GM21447 (cell line): ENCODE measurements around the gene MRNIP.
A peak's percentile ranks its signal among the peaks of the same experiment; 100 is the strongest.

Source experiments
- ATAC-seq: cut with Tn5 transposase; IDR thresholded peaks from one replicate; pipeline ENCODE4 v1.9.1; 2021; ENCODE audit not compliant: unreplicated experiment

MRNIP gene

GRCh38 chr5:179858586-179859427, at the start of gene MRNIP:
TSS of gene MRNIP (minus strand) at chr5:179858817. CDS start at chr5:179858796, 21 bp downstream.
- ATAC-seq: peak; percentile 97

- peak; percentile 77 for ATAC-seq
Measured at GRCh38 chr5:179907556-179908324, 49.1 kb upstream of the MRNIP start, which contains the start of gene TBC1D9B. TSS of gene TBC1D9B (minus strand) at chr5:179907897. CDS start at chr5:179907821, 76 bp downstream.

- peak; percentile 21 for ATAC-seq
Measured at GRCh38 chr5:179906795-179907555, 48.4 kb upstream of the MRNIP start.

GRCh38 chr5:179906294-179906794, 47.7 kb upstream of the MRNIP start:
- no peak for ATAC-seq

- ATAC-seq: no peak
Measured at GRCh38 chr5:179905161-179905560, 46.5 kb upstream of the MRNIP start.

GRCh38 chr5:179904463-179905160, 46.0 kb upstream of the MRNIP start:
- no peak for ATAC-seq

- ATAC-seq: no peak
Measured at GRCh38 chr5:179902763-179903158, 44.1 kb upstream of the MRNIP start.

- ATAC-seq: no peak
Measured at GRCh38 chr5:179901915-179902762, 43.5 kb upstream of the MRNIP start.

- no peak for ATAC-seq
Measured at GRCh38 chr5:179901462-179901861, 42.8 kb upstream of the MRNIP start.

- no peak for ATAC-seq
Measured at GRCh38 chr5:179900711-179901110, 42.1 kb upstream of the MRNIP start.

GRCh38 chr5:179900206-179900605, 41.6 kb upstream of the MRNIP start:
- no peak for ATAC-seq

- no peak for ATAC-seq
Measured at GRCh38 chr5:179895861-179896260, 37.2 kb upstream of the MRNIP start.

GRCh38 chr5:179893958-179894895, 35.6 kb upstream of the MRNIP start:
- ATAC-seq: no peak

- no peak for ATAC-seq
Measured at GRCh38 chr5:179893076-179893957, 34.7 kb upstream of the MRNIP start.

GRCh38 chr5:179892255-179892654, 33.6 kb upstream of the MRNIP start:
- no peak for ATAC-seq

- no peak for ATAC-seq
Measured at GRCh38 chr5:179890751-179891682, 32.4 kb upstream of the MRNIP start.
